Heart left ventricle (tissue), 13 donors: ENCODE results near the gene CSTPP1.

Experiments used
- POLR2A ChIP-seq, 2 donors: fragments of 450-650 bp; IDR thresholded peaks; one replicate each; pipeline ENCODE4 v1.6.1; 2017; ENCODE audit warnings: antibody characterized with exemption in 2 of 2, mild to moderate bottlenecking in 2 of 2, moderate library complexity in 2 of 2
- TF ChIP-seq, protein P1 (sequence below), 12 donors: fragments of 200-600 bp; sonication (generic) in 4 of 12; IDR thresholded peaks; one replicate each; pipeline versions ENCODE4 v1.5.0 to v1.8.0; 2018 to 2022; ENCODE audit warnings: antibody characterized with exemption in 12 of 12, mild to moderate bottlenecking in 5 of 12
- donor health status: ischemic (EF 13 %, LVEDD 7.1; RV severe dilation, severe dysfunction).
- donor health status: DM: no; HTN: yes; CAD: no.
- donor health status: DM: no; HTN: no; CAD: no.
- donor health status: ischemic (EF 25% LVEDD 6.9; RV normal size, moderate dysfunction).
- donor health status: ischemic (EF 25% LVEDD 5.7; RV mildly dilated, moderate dysfunction).
- donor health status: ischemic (EF 35%, LVEDD 5.7; RV mildly dilated, moderate dysfunction).
- donor health status: nonischemic (EF 11% LVEDD 7.7; RV severe dilation, severe dysfunction).
- donor health status: DM: yes; HTN: yes; CAD: no.
- donor health status: PGD.
- donor health status: ischemic (EF 29% LVEDD 5.4; RV normal size, mild dysfunction).
- donor health status: nonischemic (EF 23%, LVEDD 6.1; RV moderate dilation, normal function).

DNA sequence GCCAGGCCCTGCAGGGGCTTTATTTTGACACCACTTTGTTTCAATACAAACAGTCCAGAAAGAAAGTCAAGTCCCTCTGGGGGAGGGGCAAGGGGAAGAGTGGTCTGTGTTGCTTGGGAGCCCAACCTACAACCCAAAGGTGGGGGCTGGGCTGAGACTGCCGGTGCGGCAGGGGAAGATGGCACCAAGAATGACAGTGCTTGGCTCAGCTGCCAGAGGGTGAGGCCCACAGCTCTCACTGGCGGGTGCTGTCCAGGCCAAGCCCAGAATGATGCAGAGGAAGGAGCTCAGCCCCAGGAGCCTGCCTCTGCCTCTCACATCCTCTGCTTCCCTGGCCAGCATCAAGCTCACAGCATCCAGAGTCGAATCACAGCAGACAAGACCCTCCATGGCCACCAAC lies 227.8 kb downstream of the CSTPP1 start:
- TF ChIP-seq, protein P1, sequence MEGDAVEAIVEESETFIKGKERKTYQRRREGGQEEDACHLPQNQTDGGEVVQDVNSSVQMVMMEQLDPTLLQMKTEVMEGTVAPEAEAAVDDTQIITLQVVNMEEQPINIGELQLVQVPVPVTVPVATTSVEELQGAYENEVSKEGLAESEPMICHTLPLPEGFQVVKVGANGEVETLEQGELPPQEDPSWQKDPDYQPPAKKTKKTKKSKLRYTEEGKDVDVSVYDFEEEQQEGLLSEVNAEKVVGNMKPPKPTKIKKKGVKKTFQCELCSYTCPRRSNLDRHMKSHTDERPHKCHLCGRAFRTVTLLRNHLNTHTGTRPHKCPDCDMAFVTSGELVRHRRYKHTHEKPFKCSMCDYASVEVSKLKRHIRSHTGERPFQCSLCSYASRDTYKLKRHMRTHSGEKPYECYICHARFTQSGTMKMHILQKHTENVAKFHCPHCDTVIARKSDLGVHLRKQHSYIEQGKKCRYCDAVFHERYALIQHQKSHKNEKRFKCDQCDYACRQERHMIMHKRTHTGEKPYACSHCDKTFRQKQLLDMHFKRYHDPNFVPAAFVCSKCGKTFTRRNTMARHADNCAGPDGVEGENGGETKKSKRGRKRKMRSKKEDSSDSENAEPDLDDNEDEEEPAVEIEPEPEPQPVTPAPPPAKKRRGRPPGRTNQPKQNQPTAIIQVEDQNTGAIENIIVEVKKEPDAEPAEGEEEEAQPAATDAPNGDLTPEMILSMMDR (IDR thresholded peaks at IDR 0.05) = no peak
- no peak for TF ChIP-seq POLR2A (IDR thresholded peaks at IDR 0.05)
